Nephron (organoid): Measurements from ENCODE around the gene USP36.
A peak's percentile ranks its signal among the peaks of the same experiment; 100 is the strongest.

ENCODE experiments used
- H3K27ac Mint-ChIP-seq, 3 experiments: 2 replicates each; pipeline ENCODE4 v1.8.0; 2020; ENCODE audit warnings: mixed read lengths in 3 of 3, mild to moderate bottlenecking in 2 of 3, moderate library complexity in 1 of 3
- H3K27me3 Mint-ChIP-seq: 2 replicates; pipeline ENCODE4 v1.8.0; 2021; ENCODE audit warnings: low read depth, mild to moderate bottlenecking, moderate library complexity, mixed read lengths
- H3K36me3 Mint-ChIP-seq: 2 replicates; pipeline ENCODE4 v1.8.0; 2020; ENCODE audit warnings: low read depth, mixed read lengths
- H3K4me1 Mint-ChIP-seq: 2 replicates; pipeline ENCODE4 v1.8.0; 2020; ENCODE audit warnings: mixed read lengths
- H3K4me3 Mint-ChIP-seq, 3 experiments: 2 replicates each; pipeline ENCODE4 v1.8.0; 2020; ENCODE audit warnings: mild to moderate bottlenecking in 3 of 3, mixed read lengths in 3 of 3, moderate library complexity in 2 of 3
- H3K9me3 Mint-ChIP-seq: 2 replicates; pipeline ENCODE4 v1.8.0; 2020; ENCODE audit warnings: mixed read lengths
- TF ChIP-seq, protein P1 (sequence below), 3 experiments: fragments of 200-600 bp; sonication (generic); IDR thresholded peaks; one replicate each; pipeline ENCODE4 v1.5.0; 2021; ENCODE audit warnings: antibody characterized with exemption in 3 of 3; ENCODE audit not compliant: unreplicated experiment in 3 of 3

The USP36 gene

DNA sequence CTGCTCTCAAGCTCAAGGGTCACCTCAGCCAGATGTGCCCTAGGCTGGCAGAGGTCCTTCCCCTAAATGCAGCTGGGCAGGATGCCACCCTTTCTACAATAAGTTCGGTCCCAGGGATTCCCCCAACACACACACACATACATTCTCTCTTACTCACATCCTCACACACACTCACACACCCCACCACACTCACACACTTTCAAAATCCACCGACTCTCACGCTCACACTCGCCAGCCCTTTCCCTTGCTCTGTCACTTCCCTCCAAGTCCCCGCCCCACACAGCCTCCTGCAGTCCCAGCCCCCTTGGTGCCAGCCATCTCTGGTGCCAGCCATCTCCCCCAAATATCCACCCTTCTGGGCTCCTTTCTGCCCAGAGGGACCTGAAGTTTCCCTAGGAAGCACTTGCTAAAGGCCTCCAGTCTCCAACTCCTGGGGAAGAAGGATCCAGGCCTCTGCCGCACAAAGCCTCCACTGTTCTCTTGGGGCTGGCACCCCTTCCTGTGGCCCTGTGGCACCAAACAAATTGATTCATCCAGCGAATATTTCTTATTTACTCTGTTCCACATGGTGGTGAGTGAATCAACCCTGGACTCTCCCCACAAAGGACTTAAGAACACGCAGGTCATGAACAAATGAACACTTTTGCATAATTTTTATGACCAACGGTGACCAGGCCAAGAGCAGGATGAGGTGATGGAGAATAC lies 3.8 kb upstream of the USP36 start:
- Mint-ChIP-seq H3K4me3 (peak overlapping the region; percentile 11 to 37 (median 32)), H3K27ac (no peak overlapping the region), H3K9me3 (no peaks in the 10 kb centered on the region), H3K36me3 (no peaks in the 10 kb centered on the region), H3K4me1 (peaks cover 5% of the 10 kb centered on the region), H3K27me3 (no peaks in the 10 kb centered on the region)
- TF ChIP-seq, protein P1, sequence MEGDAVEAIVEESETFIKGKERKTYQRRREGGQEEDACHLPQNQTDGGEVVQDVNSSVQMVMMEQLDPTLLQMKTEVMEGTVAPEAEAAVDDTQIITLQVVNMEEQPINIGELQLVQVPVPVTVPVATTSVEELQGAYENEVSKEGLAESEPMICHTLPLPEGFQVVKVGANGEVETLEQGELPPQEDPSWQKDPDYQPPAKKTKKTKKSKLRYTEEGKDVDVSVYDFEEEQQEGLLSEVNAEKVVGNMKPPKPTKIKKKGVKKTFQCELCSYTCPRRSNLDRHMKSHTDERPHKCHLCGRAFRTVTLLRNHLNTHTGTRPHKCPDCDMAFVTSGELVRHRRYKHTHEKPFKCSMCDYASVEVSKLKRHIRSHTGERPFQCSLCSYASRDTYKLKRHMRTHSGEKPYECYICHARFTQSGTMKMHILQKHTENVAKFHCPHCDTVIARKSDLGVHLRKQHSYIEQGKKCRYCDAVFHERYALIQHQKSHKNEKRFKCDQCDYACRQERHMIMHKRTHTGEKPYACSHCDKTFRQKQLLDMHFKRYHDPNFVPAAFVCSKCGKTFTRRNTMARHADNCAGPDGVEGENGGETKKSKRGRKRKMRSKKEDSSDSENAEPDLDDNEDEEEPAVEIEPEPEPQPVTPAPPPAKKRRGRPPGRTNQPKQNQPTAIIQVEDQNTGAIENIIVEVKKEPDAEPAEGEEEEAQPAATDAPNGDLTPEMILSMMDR (IDR thresholded peaks at IDR 0.05; ENCODE audit: unreplicated experiment in 3 of 3): no peak

DNA sequence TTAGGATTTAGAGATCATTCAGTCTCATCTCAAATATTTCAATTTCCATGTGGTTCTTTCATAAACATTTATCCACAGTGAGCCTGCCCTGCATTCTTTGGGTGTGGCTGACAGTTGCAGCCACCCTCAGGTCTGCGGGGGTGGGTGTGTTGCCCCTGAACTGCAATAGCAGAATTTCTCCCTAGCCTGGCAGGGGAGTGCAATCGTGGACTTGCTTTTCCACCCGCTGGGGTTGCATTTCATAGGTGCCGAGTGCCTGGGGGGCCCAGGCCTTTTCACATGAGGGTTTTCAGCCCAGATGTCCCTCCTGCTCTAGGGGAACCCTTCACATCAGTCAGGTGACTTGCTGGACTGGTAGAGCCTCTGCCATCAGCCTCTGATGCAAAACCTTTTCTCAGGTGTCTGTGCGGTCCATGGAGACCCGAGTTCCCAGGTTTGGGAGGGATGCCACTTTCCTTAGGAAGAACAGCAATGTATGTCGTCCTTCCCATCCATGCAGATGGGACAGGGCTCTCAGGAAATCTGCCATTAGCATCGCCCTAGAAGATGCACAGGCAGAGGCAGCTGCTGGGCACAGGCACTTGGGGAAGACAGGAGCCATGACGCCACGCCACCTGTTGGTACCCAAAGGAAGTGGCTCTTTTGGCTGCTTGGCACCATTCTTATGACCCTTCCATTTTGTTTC lies 2.4 kb upstream of the USP36 start:
- Mint-ChIP-seq H3K4me1 (peaks cover 17% of the 10 kb centered on the region), H3K27me3 (no peaks in the 10 kb centered on the region), H3K4me3 (peak overlapping the region; percentile 68 to 83 (median 72)), H3K9me3 (no peaks in the 10 kb centered on the region), H3K27ac (no peak overlapping the region), H3K36me3 (no peaks in the 10 kb centered on the region)
- TF ChIP-seq, protein P1 (IDR thresholded peaks at IDR 0.05; ENCODE audit: unreplicated experiment in 3 of 3): peak; percentile 28 to 41 (median 40)

DNA sequence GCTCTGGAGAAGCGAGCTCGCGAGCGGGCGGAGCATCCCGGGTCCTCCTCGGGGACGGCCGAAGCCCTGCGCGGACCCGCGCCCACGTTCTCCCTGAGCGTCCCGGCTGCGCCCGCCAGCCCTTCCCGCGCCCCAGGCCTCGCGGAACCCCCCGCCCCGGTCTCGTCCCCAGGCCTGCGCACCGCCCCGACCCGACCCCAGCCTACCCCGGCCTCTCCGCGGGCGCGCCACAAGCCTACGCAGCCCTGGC lies 159 bp downstream of the USP36 start:
- Mint-ChIP-seq H3K27ac (peak overlapping the region; percentile 87 to 95 (median 89)), H3K4me1 (peaks cover 17% of the 10 kb centered on the region), H3K9me3 (no peaks in the 10 kb centered on the region), H3K36me3 (peaks cover 22% of the 10 kb centered on the region), H3K27me3 (no peaks in the 10 kb centered on the region), H3K4me3 (peak overlapping the region; percentile 83 to 91 (median 89))
- TF ChIP-seq, protein P1 (IDR thresholded peaks at IDR 0.05; ENCODE audit: unreplicated experiment in 3 of 3): no peak

DNA sequence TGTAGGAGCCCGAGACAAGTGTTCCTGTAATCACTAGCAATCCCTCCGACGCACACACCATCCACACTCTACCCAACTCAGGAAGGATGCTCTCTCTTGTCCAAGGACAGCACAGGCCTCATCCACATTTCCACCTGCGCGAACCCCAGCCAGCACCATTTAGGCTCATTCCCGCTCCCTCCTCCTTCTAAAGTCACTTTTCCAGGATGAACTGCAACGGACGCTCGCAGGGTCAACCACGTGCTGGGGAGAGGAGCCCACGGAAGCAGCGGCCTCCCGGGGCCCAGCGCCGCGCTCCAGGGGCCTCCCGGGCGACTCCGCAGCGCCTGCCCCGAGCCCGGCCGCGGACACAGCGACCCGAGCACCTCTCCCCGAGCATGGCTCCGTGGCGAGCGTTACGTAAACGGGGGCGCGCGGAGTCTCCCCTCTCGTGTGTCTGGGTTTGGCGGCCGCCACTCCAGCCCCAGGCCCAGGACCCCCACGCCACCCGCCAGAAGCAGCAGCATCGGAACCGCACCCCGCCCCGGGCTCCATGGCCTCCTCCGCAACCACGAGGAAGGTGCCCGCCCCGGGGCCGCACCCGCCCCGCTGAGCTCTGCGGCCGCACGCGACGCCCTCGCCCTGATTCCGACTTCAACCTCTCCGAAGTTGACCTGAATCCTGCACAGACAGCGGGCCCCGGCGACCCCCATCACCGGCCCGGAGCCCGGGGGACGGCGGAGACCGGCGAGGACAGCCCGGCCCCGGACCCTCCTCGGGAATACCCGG lies 668 bp downstream of the USP36 start:
- TF ChIP-seq, protein P1 (IDR thresholded peaks at IDR 0.05; ENCODE audit: unreplicated experiment in 3 of 3): no peak
- no peaks in the 10 kb centered on the region for H3K27me3 Mint-ChIP-seq

DNA sequence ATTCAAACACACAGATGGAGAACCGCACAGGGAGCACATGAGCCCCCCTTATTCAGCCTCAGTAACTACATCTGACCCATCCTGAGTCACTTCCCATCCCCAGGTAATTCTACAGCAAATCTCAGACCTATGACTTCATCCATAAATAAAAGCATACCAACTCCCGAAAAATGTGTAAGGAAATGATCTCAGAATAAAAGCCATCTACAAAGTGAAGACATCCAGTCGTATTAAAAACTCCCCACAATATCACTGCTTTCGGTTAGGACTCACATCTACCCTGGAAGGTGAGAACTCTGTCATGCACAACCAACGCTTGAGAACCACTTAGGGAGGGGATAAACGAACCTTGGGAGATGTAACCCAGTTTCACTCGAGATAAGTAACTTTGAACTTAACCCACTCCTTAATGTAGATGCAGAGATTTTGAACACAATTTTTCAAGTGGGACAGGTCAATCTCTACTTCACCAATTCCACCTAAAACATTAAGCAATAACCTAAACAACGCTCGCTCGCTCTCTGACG lies 1.3 kb downstream of the USP36 start:
- Mint-ChIP-seq H3K27ac (peak overlapping the region; percentile 19 to 77 (median 67)), H3K4me1 (peaks cover 17% of the 10 kb centered on the region), H3K27me3 (no peaks in the 10 kb centered on the region), H3K36me3 (peaks cover 28% of the 10 kb centered on the region), H3K4me3 (peak overlapping the region; percentile 83 to 92 (median 87)), H3K9me3 (no peaks in the 10 kb centered on the region)
- TF ChIP-seq, protein P1 (IDR thresholded peaks at IDR 0.05; ENCODE audit: unreplicated experiment in 3 of 3): no peak

More for the DNA sequence above, 668 bp downstream of the USP36 start:
- no peaks in the 10 kb centered on the region for H3K9me3 Mint-ChIP-seq
- H3K4me3 Mint-ChIP-seq: peak overlapping the region; percentile 83 to 92 (median 87)
- peaks cover 17% of the 10 kb centered on the region for H3K4me1 Mint-ChIP-seq
- H3K27ac Mint-ChIP-seq: peak overlapping the region; percentile 19 to 77 (median 67)
- peaks cover 27% of the 10 kb centered on the region for H3K36me3 Mint-ChIP-seq
